IPS DF 19.7 (cell line): Measurements from ENCODE around the gene TMEM132C.
A peak's percentile ranks its signal among the peaks of the same experiment; 100 is the strongest.
"Not testable (repeated sequence)": the region's sequence is repeated elsewhere in the genome, so short reads cannot be mapped to it uniquely, and the experiment has no call there.

Experiments used
- DNase-seq: peaks from one replicate; pipeline ENCODE4 v3.0.0-alpha.2; 2013; ENCODE audit warnings: low read depth, low spot score

TMEM132C gene

GRCh38 chr12:128554546-128555304, 287.8 kb downstream of the TMEM132C start:
- no peak for DNase-seq

- no peak for DNase-seq
Observed at GRCh38 chr12:128557231-128557630, 290.3 kb downstream of the TMEM132C start.

DNA sequence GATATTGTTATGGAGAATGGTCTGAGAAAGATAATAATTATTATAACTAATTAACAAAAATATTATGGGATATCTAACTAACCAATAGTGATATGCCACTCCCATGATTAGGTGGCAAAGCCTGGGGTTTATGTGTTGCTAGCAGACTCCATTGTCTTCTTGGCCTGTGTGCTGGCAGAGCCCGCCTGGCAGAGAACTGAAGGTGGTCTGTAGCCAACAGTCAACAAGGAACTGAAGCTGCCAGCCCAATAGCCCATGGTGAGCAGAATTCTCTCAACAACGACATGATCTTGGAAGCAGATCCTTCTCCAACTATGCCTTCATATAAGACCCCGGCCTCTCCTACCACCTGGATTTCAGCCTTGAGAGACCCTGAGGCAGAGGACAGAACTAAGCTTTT, 298.0 kb downstream of the TMEM132C start:
- DNase-seq: no peak

DNA sequence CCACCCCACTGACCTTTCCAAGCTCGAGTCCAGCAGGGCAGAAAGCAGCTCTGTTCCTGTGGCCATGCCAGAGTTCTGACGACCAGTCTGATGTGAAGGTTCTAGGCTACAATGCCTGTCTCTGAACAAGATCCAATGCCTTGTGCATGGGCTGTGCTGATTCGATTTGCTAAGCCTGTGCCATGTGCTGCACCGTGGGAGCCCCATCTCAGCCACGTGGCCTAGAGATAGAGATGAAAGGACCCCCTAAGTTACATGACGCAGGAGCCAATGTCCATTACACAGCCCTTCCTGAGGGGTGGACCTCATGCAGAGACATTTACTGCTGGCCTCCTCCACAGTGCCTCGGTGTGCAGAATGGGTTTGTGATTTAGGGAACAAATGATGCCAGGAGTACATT, 300.8 kb downstream of the TMEM132C start:
- DNase-seq: no peak

DNA sequence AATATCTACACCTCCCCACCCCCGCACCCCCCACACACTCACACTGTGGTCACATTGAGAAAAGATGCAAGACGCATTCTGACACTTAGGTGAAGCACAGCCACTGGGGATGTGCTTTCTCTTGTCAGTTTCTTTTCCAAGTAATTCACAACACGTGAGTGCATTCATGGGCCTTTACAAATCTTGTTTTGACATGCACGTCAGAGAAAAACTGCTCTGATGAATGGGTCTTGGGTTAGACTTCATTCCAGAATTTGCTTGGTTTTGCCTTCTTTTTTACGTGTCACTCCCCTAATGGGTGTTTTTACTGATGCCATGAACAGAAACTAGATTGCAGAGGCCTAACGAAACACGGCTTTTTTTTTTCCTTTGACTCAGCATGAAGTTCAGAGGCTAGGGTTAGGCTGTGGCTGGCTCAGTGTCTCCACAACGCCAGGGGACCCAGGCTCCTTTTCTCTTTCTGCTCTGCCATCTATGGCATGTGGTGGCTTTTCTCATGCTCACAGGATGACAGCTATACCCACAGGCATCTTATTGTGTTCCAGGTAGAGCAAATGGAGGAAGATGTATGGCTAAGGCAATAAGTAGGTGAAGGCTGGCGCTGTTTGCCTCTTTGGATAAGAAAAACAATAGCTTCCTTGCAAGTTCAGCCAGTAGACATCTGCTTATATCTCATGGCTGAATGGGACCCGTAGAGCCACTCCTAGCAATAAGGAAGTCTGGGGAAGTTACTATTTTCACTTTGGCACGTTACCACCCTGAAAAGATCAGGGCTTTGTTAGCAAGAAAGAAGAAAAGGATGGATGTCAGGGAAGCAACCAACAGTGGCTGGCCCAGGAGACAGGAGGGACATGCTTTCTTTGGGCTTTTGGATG, 303.5 kb downstream of the TMEM132C start:
- DNase-seq: no peak

- no peak for DNase-seq
Observed at GRCh38 chr12:128571906-128572810, 305.2 kb downstream of the TMEM132C start.

GRCh38 chr12:128573907-128574306, 306.9 kb downstream of the TMEM132C start:
- DNase-seq: no peak

- DNase-seq: no peak
Observed at GRCh38 chr12:128578045-128578444, 311.1 kb downstream of the TMEM132C start.

GRCh38 chr12:128581321-128581761, 314.4 kb downstream of the TMEM132C start:
- no peak for DNase-seq

DNA sequence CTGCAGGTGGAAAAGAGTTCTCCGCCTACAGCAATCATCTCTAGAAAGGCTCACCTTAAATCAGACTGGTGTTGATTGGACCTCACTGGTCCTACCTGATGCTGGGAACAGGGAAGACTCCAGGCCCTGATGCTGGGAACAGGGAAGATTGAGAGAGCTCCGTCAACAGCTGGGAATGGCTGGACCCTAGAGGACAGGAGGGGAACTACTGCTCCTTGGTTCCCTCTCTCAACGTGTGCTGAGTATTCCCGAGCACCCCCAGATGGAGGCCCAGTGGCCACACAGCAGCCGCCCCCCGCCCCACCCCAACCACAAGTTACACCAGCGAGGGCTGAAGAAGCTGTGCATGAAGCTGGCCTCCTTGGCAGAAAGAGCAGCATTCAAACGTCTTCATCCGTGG, 316.5 kb downstream of the TMEM132C start:
- DNase-seq: peak; percentile 63

DNA sequence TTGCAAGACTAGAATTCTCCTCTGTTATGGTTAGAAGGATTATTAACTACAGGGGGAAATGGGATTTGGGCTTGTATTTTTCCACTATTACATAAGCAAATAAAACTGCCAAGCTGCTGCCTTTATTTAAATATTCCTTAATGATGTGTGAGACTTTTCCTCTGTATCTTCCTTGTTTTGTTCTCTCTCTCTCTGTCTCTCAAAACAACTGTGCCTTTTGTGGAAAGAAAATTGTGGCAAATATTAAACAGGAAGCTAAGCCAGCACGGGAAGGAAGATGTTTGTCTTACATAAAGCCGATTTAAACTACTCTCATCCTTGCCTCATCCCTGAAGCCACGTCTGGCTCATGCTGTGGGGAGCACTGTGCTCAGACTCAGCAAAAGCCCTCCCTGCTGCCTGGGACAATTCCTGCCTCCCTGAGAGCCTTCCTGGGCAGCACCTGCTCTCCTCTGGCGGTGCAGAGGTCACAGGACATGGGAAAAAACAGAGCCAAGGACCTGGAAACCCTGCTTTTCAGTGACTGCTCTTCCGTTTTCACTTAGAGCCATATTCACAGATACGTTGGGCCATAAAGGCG, 319.6 kb downstream of the TMEM132C start:
- no peak for DNase-seq

DNA sequence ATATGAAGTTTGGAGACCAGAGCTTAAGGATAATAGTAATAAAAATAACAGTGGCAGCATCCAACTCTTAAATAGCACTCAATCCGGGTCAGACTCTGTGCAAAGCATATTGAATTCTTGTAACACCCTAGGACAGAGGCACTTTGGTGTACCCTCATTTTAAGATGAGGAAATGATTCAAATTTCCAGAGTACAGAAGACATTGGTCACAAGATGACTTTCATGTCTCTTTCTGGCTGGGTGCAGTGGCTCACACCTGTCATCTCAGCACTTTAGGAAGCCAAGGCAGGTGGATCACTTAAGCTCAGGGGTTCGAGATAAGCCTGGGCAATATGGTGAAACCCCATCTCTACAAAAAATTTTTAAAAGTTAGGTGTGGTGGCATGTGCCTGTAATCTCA, 320.9 kb downstream of the TMEM132C start:
- no peak for DNase-seq

DNA sequence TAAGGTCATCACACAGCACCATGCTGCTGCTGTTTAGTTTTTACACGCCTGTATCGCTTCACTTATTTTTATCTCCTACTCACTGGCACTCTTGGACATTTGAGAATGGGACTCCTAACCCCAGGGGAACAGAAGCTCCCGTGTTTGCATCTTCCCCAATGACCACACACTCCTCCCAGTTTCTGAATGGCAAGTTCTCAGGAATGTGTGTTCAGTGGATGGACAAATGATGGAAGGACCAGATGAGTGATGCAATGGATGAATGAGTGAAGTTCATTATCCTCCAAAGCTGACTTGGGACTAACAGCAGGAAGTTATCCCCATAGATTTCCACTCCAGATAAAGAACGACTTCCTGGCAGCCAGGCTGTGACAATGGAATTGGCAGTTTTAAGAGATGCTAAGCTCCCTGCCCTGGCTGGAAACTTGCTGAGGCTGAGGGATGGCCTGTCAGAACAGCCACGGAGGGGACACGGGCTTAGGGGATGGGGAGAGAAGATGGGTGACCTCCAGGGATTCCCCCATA, 325.3 kb downstream of the TMEM132C start:
- no peak for DNase-seq

DNA sequence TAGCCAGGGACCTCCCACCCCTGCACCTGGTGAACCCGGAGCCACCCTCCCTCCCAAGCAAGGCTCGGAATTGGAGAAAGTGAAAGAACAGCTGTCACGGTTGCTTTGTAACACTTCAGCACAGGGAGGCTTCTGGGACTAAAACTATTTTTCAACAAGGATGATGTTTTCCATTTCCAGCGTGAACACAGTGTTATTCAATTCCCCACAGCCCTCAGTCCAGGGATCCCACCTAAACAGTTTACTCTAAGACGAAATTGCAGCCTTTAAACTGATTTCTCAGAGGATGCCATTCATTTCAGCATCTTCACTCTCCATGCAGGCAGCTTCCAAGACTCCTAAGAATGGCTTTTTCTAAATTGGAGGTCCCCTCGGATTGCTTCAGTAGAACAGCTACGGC, 327.6 kb downstream of the TMEM132C start:
- no peak for DNase-seq

GRCh38 chr12:128595609-128596008, 328.6 kb downstream of the TMEM132C start:
- DNase-seq: no peak

DNA sequence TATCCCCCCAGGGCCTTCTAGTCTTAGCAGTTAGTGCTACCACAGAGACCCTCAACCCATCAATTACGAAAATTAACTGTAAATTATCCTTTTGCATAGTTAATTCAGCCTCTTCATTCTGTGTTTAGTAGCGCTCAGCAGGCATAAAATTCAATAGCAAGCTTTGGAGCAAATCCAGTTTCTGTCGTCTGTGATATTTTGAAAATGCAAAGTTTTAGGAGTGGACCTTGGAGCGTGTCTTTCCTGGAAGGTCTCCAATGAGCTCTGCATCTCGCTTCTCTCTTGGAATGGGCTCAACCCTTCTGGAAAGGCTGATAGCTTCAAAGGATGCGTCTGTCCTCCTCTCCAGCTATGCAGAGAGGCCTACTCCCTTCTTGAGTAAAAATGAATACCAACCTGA, 333.9 kb downstream of the TMEM132C start:
- DNase-seq: no peak

GRCh38 chr12:128603573-128604115, 336.7 kb downstream of the TMEM132C start:
- no peak for DNase-seq

- DNase-seq: not testable (repeated sequence)
Observed at GRCh38 chr12:128604219-128604618, 337.2 kb downstream of the TMEM132C start.

- DNase-seq: peak; percentile 42
Observed at GRCh38 chr12:128606051-128606450, 339.1 kb downstream of the TMEM132C start.

DNA sequence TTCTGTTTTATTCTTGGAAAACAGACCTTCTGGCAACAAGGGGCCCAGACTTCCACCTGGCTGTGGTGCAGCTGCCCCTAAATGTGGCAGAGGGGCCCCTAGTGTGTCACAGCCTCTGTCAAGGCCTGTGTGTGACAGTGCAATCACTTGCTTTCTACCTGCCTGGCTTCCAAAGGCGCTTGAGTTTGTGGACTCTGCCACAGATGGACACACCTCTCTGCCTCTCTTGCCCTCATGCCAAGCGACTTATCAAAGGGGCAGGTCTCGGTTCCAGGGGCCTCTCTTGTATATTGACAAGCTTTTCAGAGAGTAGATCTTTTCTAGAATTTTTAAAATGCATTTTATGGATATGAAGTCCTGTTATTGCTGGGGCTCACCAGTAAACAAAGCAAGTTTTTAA, 339.6 kb downstream of the TMEM132C start:
- DNase-seq: no peak

DNA sequence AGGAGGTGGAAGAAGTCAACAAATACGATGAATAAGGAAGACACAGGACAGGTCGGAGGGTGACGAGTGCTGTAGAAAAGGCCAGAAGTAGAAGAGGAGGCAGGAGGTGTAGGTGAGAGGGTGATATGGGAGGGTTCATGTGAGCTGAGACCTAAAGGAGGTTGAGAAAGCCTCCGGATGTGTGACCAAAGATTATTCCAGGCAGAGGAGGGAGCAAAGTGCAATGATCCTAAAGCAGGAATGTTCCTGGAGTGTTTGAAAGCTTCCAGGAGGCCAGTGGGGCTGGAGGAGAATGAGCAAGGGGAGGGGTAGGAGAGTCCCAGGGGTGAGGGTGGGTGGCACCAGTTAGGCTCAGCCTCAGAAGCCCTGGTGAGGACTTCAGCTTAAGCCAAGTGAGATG, 340.0 kb downstream of the TMEM132C start:
- no peak for DNase-seq
